ENCODE data around the gene BPNT1. TPM values are rescaled to one million over a fixed set of nuclear protein-coding genes. Genes with fewer than 3 reads are reported as not detected.
A peak's percentile ranks its signal among the peaks of the same experiment; 100 is the strongest.

BPNT1 gene
- total RNA-seq, 1 donor from 2014 or later, result 21.4 TPM

DNA sequence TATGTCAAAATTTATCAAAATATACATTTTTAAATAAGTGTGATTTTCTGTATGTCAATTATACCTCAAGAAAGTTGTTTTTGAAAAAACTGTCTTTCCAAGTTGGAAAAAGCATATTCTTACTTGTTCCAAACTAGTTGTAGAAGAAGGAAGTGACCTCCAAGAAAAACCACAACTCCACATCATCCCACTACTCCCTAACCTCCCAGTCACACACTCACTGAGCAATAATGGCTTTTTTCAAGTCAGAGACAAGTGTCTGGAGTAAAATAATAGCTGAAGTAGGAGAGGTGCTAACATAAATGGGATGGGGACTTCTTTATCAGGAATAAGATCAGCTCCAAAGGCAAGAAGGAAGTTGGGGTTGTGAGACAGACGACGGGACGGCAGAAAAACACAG lies 56.7 kb downstream of the BPNT1 start:
- TF ChIP-seq CTCF (IDR thresholded peaks at IDR 0.05; ENCODE audit: insufficient read depth, low read length, poor library complexity, severe bottlenecking), result no peak
- Histone ChIP-seq H3K27me3 (ENCODE audit: control insufficient read depth, insufficient read depth, low read length) (no peaks in the 10 kb centered on the region), H3K4me3 (ENCODE audit: low read depth, low read length) (no peak overlapping the region), H3K36me3 (ENCODE audit: control insufficient read depth, insufficient read depth, low read length) (no peaks in the 10 kb centered on the region)
- DNase-seq (ENCODE audit: low read depth), result no peak

DNA sequence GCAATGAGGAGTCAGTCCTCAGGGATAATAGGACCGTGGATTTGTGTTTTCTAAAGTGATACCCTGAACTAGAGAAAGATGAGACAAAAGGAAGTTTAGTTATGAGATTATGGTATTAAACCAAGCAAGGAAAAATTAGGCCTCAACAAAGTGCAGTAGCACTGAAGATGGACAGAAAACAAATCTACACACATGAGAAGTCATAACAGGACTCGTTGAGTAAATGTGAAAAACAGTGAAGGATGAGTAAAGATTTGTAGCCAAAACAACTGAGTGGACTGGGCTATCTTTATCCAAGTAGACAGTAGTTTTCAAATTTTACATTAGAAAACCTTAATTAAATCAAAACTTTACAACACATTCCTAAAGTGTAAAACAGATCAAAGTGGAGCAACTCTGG lies 58.3 kb downstream of the BPNT1 start:
- H3K27me3 ChIP-seq (ENCODE audit: control insufficient read depth, insufficient read depth, low read length), result no peaks in the 10 kb centered on the region
- TF ChIP-seq CTCF (IDR thresholded peaks at IDR 0.05; ENCODE audit: insufficient read depth, low read length, poor library complexity, severe bottlenecking), result no peak
- H3K36me3 ChIP-seq (ENCODE audit: control insufficient read depth, insufficient read depth, low read length), result no peaks in the 10 kb centered on the region
- no peak for DNase-seq (ENCODE audit: low read depth)
- no peak overlapping the region for H3K4me3 ChIP-seq (ENCODE audit: low read depth, low read length)

DNA sequence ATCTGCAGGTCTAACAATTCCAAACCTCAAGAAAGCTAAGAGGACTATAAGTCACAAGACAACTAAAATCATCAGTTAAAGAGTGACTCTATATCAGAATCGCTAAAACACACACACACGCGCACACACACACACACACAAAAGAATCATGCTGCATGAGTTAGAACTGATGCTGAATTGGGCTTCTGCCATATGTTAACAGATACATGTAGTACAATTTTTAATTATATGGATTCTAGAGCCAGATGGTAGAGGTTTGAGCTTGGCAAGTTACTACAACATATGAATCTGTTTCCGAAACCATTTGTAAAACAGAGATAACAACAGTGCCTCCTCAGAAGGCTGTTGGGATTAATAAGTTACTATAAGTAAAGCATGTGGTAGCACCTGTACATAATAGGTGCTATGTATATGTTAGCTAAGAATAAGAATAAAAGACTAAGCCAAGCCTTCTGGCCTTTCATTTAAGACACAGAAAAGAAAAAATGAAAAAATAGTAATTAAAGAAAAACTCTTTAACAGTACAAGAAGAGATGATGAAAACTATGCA lies 61.2 kb downstream of the BPNT1 start:
- Histone ChIP-seq H3K27me3 (ENCODE audit: control insufficient read depth, insufficient read depth, low read length) (no peaks in the 10 kb centered on the region), H3K4me3 (ENCODE audit: low read depth, low read length) (no peak overlapping the region), H3K36me3 (ENCODE audit: control insufficient read depth, insufficient read depth, low read length) (no peaks in the 10 kb centered on the region)
- DNase-seq (ENCODE audit: low read depth), result no peak
- no peak for TF ChIP-seq CTCF (IDR thresholded peaks at IDR 0.05; ENCODE audit: insufficient read depth, low read length, poor library complexity, severe bottlenecking)

GRCh38 chr1:220019071-220019470 lies 70.5 kb downstream of the BPNT1 start:
- no peak overlapping the region for H3K4me3 ChIP-seq (ENCODE audit: low read depth, low read length)
- no peaks in the 10 kb centered on the region for H3K27me3 ChIP-seq (ENCODE audit: control insufficient read depth, insufficient read depth, low read length)
- DNase-seq (ENCODE audit: low read depth), result no peak
- no peak for TF ChIP-seq CTCF (IDR thresholded peaks at IDR 0.05; ENCODE audit: insufficient read depth, low read length, poor library complexity, severe bottlenecking)
- H3K36me3 ChIP-seq (ENCODE audit: control insufficient read depth, insufficient read depth, low read length), result no peaks in the 10 kb centered on the region

- Histone ChIP-seq H3K36me3 (ENCODE audit: control insufficient read depth, insufficient read depth, low read length) (no peaks in the 10 kb centered on the region), H3K4me3 (ENCODE audit: low read depth, low read length) (no peak overlapping the region), H3K27me3 (ENCODE audit: control insufficient read depth, insufficient read depth, low read length) (no peaks in the 10 kb centered on the region)
- DNase-seq (ENCODE audit: low read depth), result no peak
- no peak for TF ChIP-seq CTCF (IDR thresholded peaks at IDR 0.05; ENCODE audit: insufficient read depth, low read length, poor library complexity, severe bottlenecking)
Observed at GRCh38 chr1:220013497-220013896, 76.1 kb downstream of the BPNT1 start.

DNA sequence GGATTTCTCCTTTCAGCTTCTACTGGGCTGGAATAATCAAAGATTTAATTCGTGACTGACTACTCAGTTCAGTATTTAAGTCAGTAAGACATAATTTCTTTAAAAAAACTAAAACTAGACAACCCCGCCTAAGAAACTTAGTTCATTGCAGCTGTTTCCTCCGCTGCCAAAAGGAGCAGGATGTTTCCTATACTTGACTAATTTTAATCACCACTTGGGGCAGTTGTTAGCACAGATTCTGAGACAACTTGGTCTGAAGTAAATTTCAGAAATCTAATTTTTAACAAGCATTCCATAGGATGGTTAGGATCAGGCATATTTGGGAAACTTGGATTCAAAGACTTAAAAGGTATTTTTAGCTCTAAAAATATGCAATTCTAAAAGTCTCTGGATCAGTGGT lies 77.3 kb downstream of the BPNT1 start:
- Histone ChIP-seq H3K27me3 (ENCODE audit: control insufficient read depth, insufficient read depth, low read length) (no peaks in the 10 kb centered on the region), H3K4me3 (ENCODE audit: low read depth, low read length) (no peak overlapping the region), H3K36me3 (ENCODE audit: control insufficient read depth, insufficient read depth, low read length) (no peaks in the 10 kb centered on the region)
- DNase-seq (ENCODE audit: low read depth), result no peak
- TF ChIP-seq CTCF (IDR thresholded peaks at IDR 0.05; ENCODE audit: insufficient read depth, low read length, poor library complexity, severe bottlenecking), result peak; percentile 10
